Measurements from ENCODE around the gene PLEKHF1.
"Not testable (repeated sequence)": the region's sequence is repeated elsewhere in the genome, so short reads cannot be mapped to it uniquely, and the experiment has no call there.

Gene PLEKHF1

GRCh38 chr19:29626832-29627231 lies 38.4 kb upstream of the PLEKHF1 start:
- CTCF ChIA-PET = interaction anchor here (2.5 kb wide), 1 partner anchor 16 kb away, joined by 7 read pairs; no protein-coding TSS in a partner anchor
- H3K36me3 ChIP-seq (ENCODE audit: control insufficient read depth in 4 of 4, insufficient read depth in 4 of 4, low read length in 3 of 4); POLR2A ChIA-PET; H3K27ac ChIP-seq (ENCODE audit: insufficient read depth in 1 of 2, low read depth in 1 of 2, low read length in 2 of 2, poor library complexity in 1 of 2, severe bottlenecking in 2 of 2); H3K4me3 ChIP-seq (ENCODE audit: control insufficient read depth in 1 of 7, extremely low read depth in 1 of 7, insufficient read depth in 4 of 7, low read depth in 2 of 7, low read length in 6 of 7); H3K27me3 ChIP-seq (replicated peaks in 2 of 5; ENCODE audit: control insufficient read depth in 4 of 5, insufficient read depth in 5 of 5, low read length in 4 of 5); H3K9me3 ChIP-seq (ENCODE audit: control extremely low read depth in 1 of 5, control insufficient read depth in 4 of 5, insufficient read depth in 2 of 5, low read depth in 1 of 5, low read length in 4 of 5); DNase-seq: not testable (repeated sequence)
- peaks cover 0 to 19% (median 10%) of the 10 kb centered on the region in 4 experiments for H3K4me1 ChIP-seq (ENCODE audit: control extremely low read depth in 1 of 4, control insufficient read depth in 4 of 4, insufficient read depth in 4 of 4, low read length in 3 of 4)
- 80% methylated on average over 1 of the region's 9 CpGs for WGBS (ENCODE audit: insufficient coverage)

GRCh38 chr19:29628661-29629385 lies 36.4 kb upstream of the PLEKHF1 start:
- WGBS (ENCODE audit: insufficient coverage) = 96% methylated on average over 15 of the region's 16 CpGs
- Histone ChIP-seq H3K4me3 (ENCODE audit: control insufficient read depth in 1 of 7, extremely low read depth in 1 of 7, insufficient read depth in 4 of 7, low read depth in 2 of 7, low read length in 6 of 7) (no peak overlapping the region), H3K36me3 (ENCODE audit: control insufficient read depth in 4 of 4, insufficient read depth in 4 of 4, low read length in 3 of 4) (no peaks in the 10 kb centered on the region), H3K4me1 (ENCODE audit: control extremely low read depth in 1 of 4, control insufficient read depth in 4 of 4, insufficient read depth in 4 of 4, low read length in 3 of 4) (peaks cover 0 to 4% (median 0%) of the 10 kb centered on the region in 4 experiments), H3K27me3 (replicated peaks in 2 of 5; ENCODE audit: control insufficient read depth in 4 of 5, insufficient read depth in 5 of 5, low read length in 4 of 5) (no peaks in the 10 kb centered on the region), H3K27ac (ENCODE audit: insufficient read depth in 1 of 2, low read depth in 1 of 2, low read length in 2 of 2, poor library complexity in 1 of 2, severe bottlenecking in 2 of 2) (no peak overlapping the region), H3K9me3 (ENCODE audit: control extremely low read depth in 1 of 5, control insufficient read depth in 4 of 5, insufficient read depth in 2 of 5, low read depth in 1 of 5, low read length in 4 of 5) (no peaks in the 10 kb centered on the region)
- POLR2A ChIA-PET = interaction anchor here (0.8 kb wide), 1 partner anchor 8 kb away, joined by 4 read pairs; no protein-coding TSS in a partner anchor
- no peak for DNase-seq
- CTCF ChIA-PET = interaction anchor here (0.9 to 1.4 kb wide), 3 partner anchors 15 to 36 kb away, joined by 3 to 4 read pairs (median 3); partner anchors contain the start of gene PLEKHF1

GRCh38 chr19:29629836-29630534 lies 35.3 kb upstream of the PLEKHF1 start:
- no peaks in the 10 kb centered on the region for H3K4me1 ChIP-seq (ENCODE audit: control extremely low read depth in 1 of 4, control insufficient read depth in 4 of 4, insufficient read depth in 4 of 4, low read length in 3 of 4)
- ChIA-PET CTCF (no interaction called here), POLR2A (no interaction called here)
- no peaks in the 10 kb centered on the region for H3K9me3 ChIP-seq (ENCODE audit: control extremely low read depth in 1 of 5, control insufficient read depth in 4 of 5, insufficient read depth in 2 of 5, low read depth in 1 of 5, low read length in 4 of 5)
- H3K27ac ChIP-seq (ENCODE audit: insufficient read depth in 1 of 2, low read depth in 1 of 2, low read length in 2 of 2, poor library complexity in 1 of 2, severe bottlenecking in 2 of 2) = no peak overlapping the region
- no peaks in the 10 kb centered on the region for H3K27me3 ChIP-seq (replicated peaks in 2 of 5; ENCODE audit: control insufficient read depth in 4 of 5, insufficient read depth in 5 of 5, low read length in 4 of 5)
- no peaks in the 10 kb centered on the region for H3K36me3 ChIP-seq (ENCODE audit: control insufficient read depth in 4 of 4, insufficient read depth in 4 of 4, low read length in 3 of 4)
- WGBS (ENCODE audit: insufficient coverage) = 100% methylated on average over 5 of the region's 5 CpGs
- DNase-seq = no peak
- H3K4me3 ChIP-seq (ENCODE audit: control insufficient read depth in 1 of 7, extremely low read depth in 1 of 7, insufficient read depth in 4 of 7, low read depth in 2 of 7, low read length in 6 of 7) = no peak overlapping the region

- 95% methylated on average over 2 of the region's 2 CpGs for WGBS (ENCODE audit: insufficient coverage)
- Histone ChIP-seq H3K36me3 (ENCODE audit: control insufficient read depth in 4 of 4, insufficient read depth in 4 of 4, low read length in 3 of 4) (no peaks in the 10 kb centered on the region), H3K4me1 (ENCODE audit: control extremely low read depth in 1 of 4, control insufficient read depth in 4 of 4, insufficient read depth in 4 of 4, low read length in 3 of 4) (no peaks in the 10 kb centered on the region), H3K4me3 (ENCODE audit: control insufficient read depth in 1 of 7, extremely low read depth in 1 of 7, insufficient read depth in 4 of 7, low read depth in 2 of 7, low read length in 6 of 7) (no peak overlapping the region), H3K27ac (ENCODE audit: insufficient read depth in 1 of 2, low read depth in 1 of 2, low read length in 2 of 2, poor library complexity in 1 of 2, severe bottlenecking in 2 of 2) (no peak overlapping the region), H3K27me3 (replicated peaks in 2 of 5; ENCODE audit: control insufficient read depth in 4 of 5, insufficient read depth in 5 of 5, low read length in 4 of 5) (no peaks in the 10 kb centered on the region), H3K9me3 (ENCODE audit: control extremely low read depth in 1 of 5, control insufficient read depth in 4 of 5, insufficient read depth in 2 of 5, low read depth in 1 of 5, low read length in 4 of 5) (no peaks in the 10 kb centered on the region)
- DNase-seq = no peak
- ChIA-PET POLR2A (no interaction called here), CTCF (no interaction called here)
Observed at GRCh38 chr19:29630655-29631054, 34.6 kb upstream of the PLEKHF1 start.

- POLR2A ChIA-PET = no interaction called here
- Histone ChIP-seq H3K27me3 (replicated peaks in 2 of 5; ENCODE audit: control insufficient read depth in 4 of 5, insufficient read depth in 5 of 5, low read length in 4 of 5) (no peaks in the 10 kb centered on the region), H3K9me3 (ENCODE audit: control extremely low read depth in 1 of 5, control insufficient read depth in 4 of 5, insufficient read depth in 2 of 5, low read depth in 1 of 5, low read length in 4 of 5) (no peaks in the 10 kb centered on the region), H3K27ac (ENCODE audit: insufficient read depth in 1 of 2, low read depth in 1 of 2, low read length in 2 of 2, poor library complexity in 1 of 2, severe bottlenecking in 2 of 2) (no peak overlapping the region), H3K4me1 (ENCODE audit: control extremely low read depth in 1 of 4, control insufficient read depth in 4 of 4, insufficient read depth in 4 of 4, low read length in 3 of 4) (no peaks in the 10 kb centered on the region), H3K4me3 (ENCODE audit: control insufficient read depth in 1 of 7, extremely low read depth in 1 of 7, insufficient read depth in 4 of 7, low read depth in 2 of 7, low read length in 6 of 7) (no peak overlapping the region), H3K36me3 (ENCODE audit: control insufficient read depth in 4 of 4, insufficient read depth in 4 of 4, low read length in 3 of 4) (no peaks in the 10 kb centered on the region)
- 100% methylated on average over 1 of the region's 3 CpGs for WGBS (ENCODE audit: insufficient coverage)
- DNase-seq = no peak
- CTCF ChIA-PET = interaction anchor here (1.6 to 1.9 kb wide), 2 partner anchors 8 to 21 kb away, joined by 3 to 5 read pairs; no protein-coding TSS in a partner anchor
Observed at GRCh38 chr19:29631450-29631849, 33.8 kb upstream of the PLEKHF1 start.

GRCh38 chr19:29634002-29634401 lies 31.3 kb upstream of the PLEKHF1 start:
- Histone ChIP-seq H3K4me3 (ENCODE audit: control insufficient read depth in 1 of 7, extremely low read depth in 1 of 7, insufficient read depth in 4 of 7, low read depth in 2 of 7, low read length in 6 of 7) (no peak overlapping the region), H3K9me3 (ENCODE audit: control extremely low read depth in 1 of 5, control insufficient read depth in 4 of 5, insufficient read depth in 2 of 5, low read depth in 1 of 5, low read length in 4 of 5) (no peaks in the 10 kb centered on the region), H3K27me3 (replicated peaks in 2 of 5; ENCODE audit: control insufficient read depth in 4 of 5, insufficient read depth in 5 of 5, low read length in 4 of 5) (no peaks in the 10 kb centered on the region), H3K27ac (ENCODE audit: insufficient read depth in 1 of 2, low read depth in 1 of 2, low read length in 2 of 2, poor library complexity in 1 of 2, severe bottlenecking in 2 of 2) (no peak overlapping the region), H3K36me3 (ENCODE audit: control insufficient read depth in 4 of 4, insufficient read depth in 4 of 4, low read length in 3 of 4) (no peaks in the 10 kb centered on the region), H3K4me1 (ENCODE audit: control extremely low read depth in 1 of 4, control insufficient read depth in 4 of 4, insufficient read depth in 4 of 4, low read length in 3 of 4) (no peaks in the 10 kb centered on the region)
- POLR2A ChIA-PET = no interaction called here
- no peak for DNase-seq
- no CpG with 5 or more reads among the region's 2 CpGs for WGBS (ENCODE audit: insufficient coverage)
- CTCF ChIA-PET = interaction anchor here (1.1 to 2.1 kb wide), 3 partner anchors 11 to 24 kb away, joined by 3 to 7 read pairs (median 5); no protein-coding TSS in a partner anchor
